ENCODE data around the gene LILRA5.
"Not testable (repeated sequence)": the region's sequence is repeated elsewhere in the genome, so short reads cannot be mapped to it uniquely, and the experiment has no call there.

The LILRA5 gene

GRCh38 chr19:54312436-54313377, at the start of gene LILRA5:
Gene LILRA5, minus strand, starts transcription at chr19:54313166. Its CDS starts 147 bp downstream, at chr19:54313019.
- DNase-seq (ENCODE audit: low read depth in 3 of 3), result no peak

- DNase-seq (ENCODE audit: low read depth in 3 of 3), result not testable (repeated sequence)
Observed at GRCh38 chr19:54361680-54362422, 48.9 kb upstream of the LILRA5 start.

DNA sequence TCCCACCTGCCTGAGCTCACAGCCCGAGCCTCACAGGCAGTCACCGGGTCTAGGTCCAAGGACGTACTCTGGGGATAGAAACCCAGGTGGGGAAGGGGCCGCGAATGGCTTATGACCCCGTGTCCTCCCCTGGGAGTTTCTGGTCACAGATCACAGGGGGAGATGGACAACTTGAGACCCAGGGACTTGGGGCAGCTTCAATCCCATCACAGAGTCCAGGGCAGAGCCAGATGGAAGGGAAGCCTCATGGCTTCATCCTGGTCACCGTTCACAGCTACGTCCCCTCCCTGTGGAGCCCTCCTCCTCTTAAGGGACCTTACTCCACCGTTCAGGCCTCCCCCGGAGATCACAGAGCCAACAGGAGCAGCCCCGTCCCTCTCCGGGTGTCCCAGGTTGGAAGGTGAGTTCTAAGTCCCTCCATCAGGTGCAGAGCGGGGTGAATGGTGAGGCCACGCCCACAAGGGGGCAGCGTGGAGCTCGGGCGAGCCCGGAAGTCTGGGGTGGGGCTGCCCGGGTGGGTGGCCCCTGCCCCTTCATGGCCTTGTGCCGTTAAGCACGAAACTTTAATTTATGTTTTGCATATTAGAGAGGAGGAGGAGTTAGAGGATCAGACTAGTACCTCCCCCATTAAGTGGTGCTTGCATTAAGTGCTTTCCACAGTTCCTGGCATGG, 46.3 kb upstream of the LILRA5 start:
- DNase-seq (ENCODE audit: low read depth in 3 of 3), result peak; percentile 36 to 53 (median 40)

DNA sequence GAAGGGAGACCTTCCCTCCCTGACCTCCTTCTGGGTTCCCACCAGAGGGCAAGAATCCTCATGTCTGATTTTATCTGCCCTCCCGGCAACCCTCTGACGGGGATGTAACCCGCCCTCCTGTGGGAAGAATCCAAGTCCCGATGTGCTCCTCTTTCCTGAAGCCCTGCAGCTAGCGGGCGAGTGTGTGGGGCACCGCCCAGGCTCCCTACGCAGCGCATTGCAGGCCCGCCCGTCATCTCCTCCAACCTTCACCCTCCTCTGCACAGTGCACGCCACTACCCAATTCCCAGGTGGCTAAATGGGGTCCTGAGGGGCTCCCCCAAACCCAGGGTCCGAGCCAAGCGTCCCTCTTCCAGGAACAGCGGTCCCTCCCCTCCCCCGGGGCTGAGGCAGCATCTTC, 44.4 kb upstream of the LILRA5 start:
- no peak for DNase-seq (ENCODE audit: low read depth in 3 of 3)

DNA sequence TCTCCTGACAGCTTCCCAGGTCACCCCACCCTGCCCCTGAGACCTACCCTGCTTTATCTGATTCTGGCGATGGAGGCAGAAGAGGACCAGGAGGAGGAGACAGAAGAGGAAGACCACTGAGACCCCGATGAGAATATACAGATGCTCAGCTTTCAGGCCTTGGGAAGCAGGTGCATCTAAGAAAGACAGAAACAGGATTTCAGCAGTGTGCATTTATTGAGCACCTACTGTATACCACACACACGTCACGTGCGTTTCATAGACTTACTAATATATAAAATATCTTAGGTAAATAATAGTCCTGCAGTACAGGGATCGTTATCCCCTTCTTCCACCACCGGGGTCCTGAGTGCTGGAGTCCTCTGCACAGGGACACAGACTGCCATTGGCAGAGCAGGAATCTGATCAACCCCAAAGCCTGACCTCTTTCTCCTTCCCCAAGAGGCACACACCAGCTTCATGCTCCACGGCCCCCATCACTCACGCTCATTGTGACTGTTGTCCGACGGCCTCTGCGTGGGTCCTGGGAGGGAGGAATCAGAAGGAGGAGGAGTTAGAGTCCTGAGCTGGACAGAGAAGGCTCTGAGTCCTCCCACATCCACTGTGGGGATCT, 43.6 kb upstream of the LILRA5 start:
- no peak for DNase-seq (ENCODE audit: low read depth in 3 of 3)

GRCh38 chr19:54355675-54356074, 42.7 kb upstream of the LILRA5 start:
- no peak for DNase-seq (ENCODE audit: low read depth in 3 of 3)

DNA sequence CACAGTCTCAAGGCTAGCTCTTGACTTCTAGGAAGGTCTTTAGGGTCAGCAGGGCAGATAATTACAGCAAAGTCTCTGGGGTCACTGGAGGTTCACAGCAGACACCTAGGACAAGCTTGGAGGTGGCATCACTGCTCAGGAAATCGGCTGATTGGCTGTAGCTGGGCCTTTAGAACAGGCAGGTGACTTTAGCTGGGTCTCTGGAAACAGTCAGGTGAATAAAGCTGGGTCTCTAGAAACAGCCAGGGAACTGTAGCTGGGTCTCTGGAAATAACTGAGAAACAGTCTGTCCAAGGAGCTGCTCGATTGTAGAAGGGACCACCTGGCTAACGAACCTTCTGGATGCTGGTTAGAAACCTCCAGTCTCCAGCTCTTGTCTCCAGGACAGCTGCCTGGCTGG, 41.8 kb upstream of the LILRA5 start:
- no peak for DNase-seq (ENCODE audit: low read depth in 3 of 3)

GRCh38 chr19:54352546-54352945, 39.6 kb upstream of the LILRA5 start:
- no peak for DNase-seq (ENCODE audit: low read depth in 3 of 3)

DNA sequence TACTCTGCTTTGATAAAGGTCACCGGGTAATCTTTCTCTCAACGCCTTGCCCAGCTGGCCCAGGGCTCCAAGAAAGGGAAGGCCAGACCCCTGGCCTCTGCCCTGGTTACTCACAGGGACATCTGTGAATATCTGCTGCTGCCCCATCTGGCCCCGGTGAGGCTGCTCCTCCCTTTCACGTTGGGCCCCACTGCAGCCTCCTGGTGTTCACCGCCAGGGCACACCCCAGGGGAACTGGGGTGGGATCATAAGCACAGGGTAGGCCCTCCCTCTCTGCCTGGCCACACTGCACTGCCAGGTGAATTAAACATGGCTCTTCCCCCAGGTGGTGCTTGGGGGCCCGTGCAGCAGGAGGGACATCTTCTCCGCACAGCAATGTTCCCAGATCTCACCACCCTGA, 39.1 kb upstream of the LILRA5 start:
- DNase-seq (ENCODE audit: low read depth in 3 of 3), result no peak

DNA sequence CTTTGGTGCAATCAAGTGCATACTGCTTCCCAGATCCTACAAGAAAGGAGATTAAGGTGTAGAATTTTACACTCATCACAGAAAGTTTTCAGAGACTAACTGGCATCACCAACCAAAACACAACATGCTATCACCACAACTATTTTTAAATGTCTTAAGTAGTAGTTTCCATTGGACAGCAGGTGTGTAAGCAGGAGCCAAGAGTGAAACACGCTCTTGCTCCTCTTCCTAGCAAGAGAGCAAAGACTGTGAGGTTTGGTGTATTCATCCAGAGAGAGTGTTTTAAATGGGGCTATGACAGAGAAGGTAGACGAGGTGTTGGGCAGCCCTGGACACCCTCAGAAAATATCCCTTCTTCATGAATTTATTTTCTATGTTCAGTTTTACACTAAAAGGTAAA, 38.5 kb upstream of the LILRA5 start:
- DNase-seq (ENCODE audit: low read depth in 3 of 3), result no peak

GRCh38 chr19:54345938-54346386, 33.0 kb upstream of the LILRA5 start:
- DNase-seq (ENCODE audit: low read depth in 3 of 3), result no peak

GRCh38 chr19:54343868-54344267, 30.9 kb upstream of the LILRA5 start:
- no peak for DNase-seq (ENCODE audit: low read depth in 3 of 3)

GRCh38 chr19:54341295-54341694, 28.3 kb upstream of the LILRA5 start:
- DNase-seq (ENCODE audit: low read depth in 3 of 3), result no peak

DNA sequence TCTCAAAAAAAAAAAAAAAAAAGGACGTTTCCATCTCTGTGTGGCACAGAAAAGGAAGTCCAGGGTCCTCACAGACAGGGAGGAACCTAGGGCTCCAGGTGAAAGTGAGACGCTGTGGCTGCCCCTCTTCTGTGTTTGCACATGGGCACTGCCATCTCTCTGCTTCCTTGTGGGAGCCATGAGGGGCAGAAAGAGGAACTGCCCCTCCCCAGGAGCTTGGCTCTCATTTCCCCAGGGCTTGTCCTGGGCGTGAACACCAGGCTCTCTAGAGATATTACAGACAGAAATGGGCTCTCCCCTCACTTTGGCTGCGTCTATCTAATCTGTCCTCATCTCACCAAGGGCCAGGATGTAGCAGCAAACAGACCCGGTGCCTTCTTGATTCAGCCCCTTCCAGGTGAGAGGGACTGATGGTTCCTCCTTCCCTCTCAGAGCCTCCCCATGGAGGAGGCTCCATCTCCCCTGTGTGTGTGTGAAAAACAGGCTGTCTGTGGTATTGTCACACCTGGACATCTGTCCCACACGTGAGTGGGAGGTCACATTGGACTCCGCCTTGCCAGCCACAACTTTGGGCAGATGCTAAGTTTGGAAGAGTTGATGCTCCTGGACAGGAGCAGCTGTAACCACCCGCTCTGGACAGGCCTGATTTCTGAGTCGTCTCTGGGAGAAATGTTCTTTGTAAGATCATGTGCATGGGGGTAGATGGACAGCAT, 26.8 kb upstream of the LILRA5 start:
- no peak for DNase-seq (ENCODE audit: low read depth in 3 of 3)

DNA sequence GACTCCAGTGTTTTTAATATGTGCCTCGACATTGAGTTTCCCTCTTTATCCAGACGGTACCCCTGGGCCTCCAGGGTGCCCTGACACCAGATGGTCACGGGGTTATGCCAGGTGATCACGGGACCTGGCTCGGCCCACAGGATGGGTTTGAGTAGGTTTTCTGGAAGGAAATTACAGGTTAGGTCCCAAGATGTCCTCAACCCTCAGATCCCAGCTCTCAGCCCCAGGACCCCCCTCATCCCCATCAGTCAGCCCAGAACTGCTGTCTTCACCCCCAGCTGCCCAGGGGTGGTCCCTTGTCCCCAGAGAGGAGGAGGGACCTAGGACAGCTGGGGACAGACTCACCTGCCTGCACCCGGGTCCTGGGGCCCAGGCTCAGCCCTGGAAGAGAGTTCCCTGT, 25.6 kb upstream of the LILRA5 start:
- no peak for DNase-seq (ENCODE audit: low read depth in 3 of 3)

DNA sequence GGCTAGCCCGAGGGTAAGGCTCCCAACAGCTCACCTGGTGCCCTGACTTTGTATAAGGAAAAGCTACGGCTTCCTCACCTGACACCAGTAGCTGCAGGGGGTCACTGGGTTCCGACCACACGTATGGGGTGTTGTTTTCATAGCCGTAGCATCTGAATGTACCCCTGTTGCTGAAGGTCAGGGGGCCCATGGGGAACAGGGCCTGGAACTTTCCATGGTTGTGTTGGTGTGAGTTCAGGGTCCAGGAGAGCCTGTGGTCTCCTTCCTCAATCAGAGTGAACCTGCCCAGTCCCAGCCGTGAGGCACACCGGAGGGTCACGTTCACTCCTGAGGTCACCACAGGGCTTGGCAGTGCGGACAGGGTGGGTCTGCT, 24.9 kb upstream of the LILRA5 start:
- DNase-seq (ENCODE audit: low read depth in 3 of 3), result no peak

- DNase-seq (ENCODE audit: low read depth in 3 of 3), result no peak
Observed at GRCh38 chr19:54336893-54337857, 24.2 kb upstream of the LILRA5 start.

DNA sequence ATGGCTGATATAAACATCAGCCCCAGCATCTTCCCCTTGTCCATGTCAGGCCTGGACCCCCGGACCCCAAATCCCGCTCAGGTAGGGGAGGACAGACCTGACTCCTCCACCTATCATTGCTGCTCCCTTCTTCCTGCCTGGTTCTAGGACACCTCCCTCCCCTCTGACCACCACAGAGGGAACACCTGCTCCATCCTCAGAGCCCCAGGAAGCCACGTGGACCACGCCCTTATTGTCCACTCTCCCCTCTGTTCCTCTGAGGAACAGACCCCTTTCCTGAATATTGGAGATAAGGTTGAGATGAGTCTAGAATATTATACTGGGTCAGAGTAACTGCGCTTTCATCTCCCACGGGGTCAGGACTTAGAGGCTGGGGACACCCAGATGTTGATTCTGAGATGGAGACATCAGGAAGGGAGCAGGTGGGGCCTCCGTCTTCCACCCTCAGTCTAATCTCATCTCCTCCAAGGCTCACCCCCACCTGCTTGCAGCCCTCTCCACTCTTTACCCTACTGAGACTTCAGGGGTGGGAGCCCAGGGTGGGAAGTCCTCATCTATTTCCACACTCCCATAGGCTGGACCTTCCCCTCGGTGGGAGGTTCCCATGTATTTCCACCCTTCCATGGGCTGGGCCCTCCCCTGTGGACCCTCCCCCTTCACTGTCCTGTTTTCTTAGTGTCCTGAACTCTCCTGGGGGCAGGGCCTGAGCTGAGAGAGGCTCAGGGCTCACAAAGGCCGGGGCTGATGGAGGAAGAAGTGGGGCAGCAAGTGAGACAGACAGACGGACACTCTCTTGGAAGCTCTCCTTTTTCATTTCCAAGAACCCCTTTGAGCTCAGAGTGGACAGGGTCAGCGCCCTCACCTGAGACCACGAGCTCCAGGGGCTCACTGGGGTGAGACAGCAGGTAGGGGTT, 23.3 kb upstream of the LILRA5 start:
- DNase-seq (ENCODE audit: low read depth in 3 of 3), result no peak

- DNase-seq (ENCODE audit: low read depth in 3 of 3), result no peak
Observed at GRCh38 chr19:54335164-54335563, 22.2 kb upstream of the LILRA5 start.
